ENCODE results near the gene C2orf68. TPM values are rescaled to one million over a fixed set of nuclear protein-coding genes. Genes with fewer than 3 reads are reported as not detected.
"Not testable (repeated sequence)": the region's sequence is repeated elsewhere in the genome, so short reads cannot be mapped to it uniquely, and the experiment has no call there.

The C2orf68 gene
- total and polyA plus RNA-seq, 5 donors from 2014 or later, result 17.4 to 43.9 (median 18.8) TPM

- ATAC-seq (ENCODE audit: low read depth in 2 of 2), result peak; percentile 95 to 97
- H3K36me3 ChIP-seq (ENCODE audit: control insufficient read depth, insufficient read depth, low read length), result peaks cover 9% of the 10 kb centered on the region
These were observed 50.3 kb downstream of the C2orf68 start, which contains the start of gene GGCX for GRCh38 chr2:85561280-85562212. TSS of gene GGCX (minus strand) at chr2:85561493. CDS start at chr2:85561428, 65 bp downstream.

GRCh38 chr2:85560812-85561279, 51.0 kb downstream of the C2orf68 start:
- H3K36me3 Mint-ChIP-seq, result peaks cover 8% of the 10 kb centered on the region
- Histone ChIP-seq H3K9me3 (ENCODE audit: control insufficient read depth in 2 of 2, low read length in 2 of 2) (no peaks in the 10 kb centered on the region), H3K4me1 (ENCODE audit: control insufficient read depth, insufficient read depth, low read length, poor library complexity, severe bottlenecking) (peaks cover 16% of the 10 kb centered on the region), H3K27me3 (ENCODE audit: control insufficient read depth, insufficient read depth, low read length) (no peaks in the 10 kb centered on the region), H3K4me3 (ENCODE audit: low read depth, low read length) (peak overlapping the region; percentile 82), H3K27ac (ENCODE audit: insufficient read depth, low read length, poor library complexity, severe bottlenecking) (peak overlapping the region; percentile 83), H3K36me3 (ENCODE audit: control insufficient read depth, insufficient read depth, low read length) (peaks cover 13% of the 10 kb centered on the region)
- H3K9me3 Mint-ChIP-seq, result peaks cover 0 to 2% (median 0%) of the 10 kb centered on the region in 7 donors
- peak overlapping the region; percentile 92 to 98 (median 96) for H3K4me3 Mint-ChIP-seq
- peaks cover 8 to 40% (median 18%) of the 10 kb centered on the region in 4 donors for H3K4me1 Mint-ChIP-seq
- no peaks in the 10 kb centered on the region for H3K27me3 Mint-ChIP-seq
- ATAC-seq (ENCODE audit: low read depth in 2 of 2) (peak; percentile 3 to 8), DNase-seq (no peak)
- peak overlapping the region; percentile 92 to 96 (median 95) for H3K27ac Mint-ChIP-seq

More at GRCh38 chr2:85561280-85562212, 50.3 kb downstream of the C2orf68 start, which contains the start of gene GGCX:
- peak; percentile 87 to 97 (median 92) for DNase-seq
- H3K4me3 Mint-ChIP-seq, result peak within 1 kb of the TSS; percentile 92 to 98 (median 96)
- Histone ChIP-seq H3K9me3 (ENCODE audit: control insufficient read depth in 2 of 2, low read length in 2 of 2) (no peaks in the 10 kb centered on the region), H3K4me3 (ENCODE audit: low read depth, low read length) (peak within 1 kb of the TSS; percentile 82), H3K4me1 (ENCODE audit: control insufficient read depth, insufficient read depth, low read length, poor library complexity, severe bottlenecking) (peaks cover 16% of the 10 kb centered on the region), H3K27ac (ENCODE audit: insufficient read depth, low read length, poor library complexity, severe bottlenecking) (peak within 1 kb of the TSS; percentile 83), H3K27me3 (ENCODE audit: control insufficient read depth, insufficient read depth, low read length) (no peaks in the 10 kb centered on the region)
- no peaks in the 10 kb centered on the region for H3K27me3 Mint-ChIP-seq
- H3K4me1 Mint-ChIP-seq, result peaks cover 4 to 40% (median 17%) of the 10 kb centered on the region in 4 donors
- peak within 1 kb of the TSS; percentile 95 to 96 (median 96) for H3K27ac Mint-ChIP-seq
- peaks cover 4% of the 10 kb centered on the region for H3K36me3 Mint-ChIP-seq
- peaks cover 0 to 2% (median 0%) of the 10 kb centered on the region in 7 donors for H3K9me3 Mint-ChIP-seq

DNA sequence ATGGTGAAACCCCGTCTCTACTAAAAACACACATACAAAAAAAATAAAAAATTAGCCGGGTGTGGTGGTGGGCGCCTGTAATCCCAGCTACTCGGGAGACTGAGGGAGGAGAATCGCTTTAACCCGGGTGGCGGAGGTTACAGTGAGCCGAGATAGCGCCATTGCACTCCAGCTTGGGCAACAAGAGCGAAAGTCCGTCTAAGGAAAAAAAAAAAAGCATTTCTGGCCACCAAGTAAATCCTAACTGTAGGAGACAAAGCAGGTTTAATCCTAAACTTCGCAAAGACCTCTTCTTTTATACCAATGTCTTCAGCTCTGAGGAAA, 51.5 kb downstream of the C2orf68 start:
- Mint-ChIP-seq H3K36me3 (peaks cover 10% of the 10 kb centered on the region), H3K4me3 (peak overlapping the region; percentile 92 to 98 (median 96)), H3K4me1 (peaks cover 8 to 40% (median 18%) of the 10 kb centered on the region in 4 donors), H3K27ac (peak overlapping the region; percentile 26 to 96 (median 92))
- Histone ChIP-seq H3K4me3 (ENCODE audit: low read depth, low read length) (peak overlapping the region; percentile 82), H3K4me1 (ENCODE audit: control insufficient read depth, insufficient read depth, low read length, poor library complexity, severe bottlenecking) (peaks cover 16% of the 10 kb centered on the region), H3K36me3 (ENCODE audit: control insufficient read depth, insufficient read depth, low read length) (peaks cover 16% of the 10 kb centered on the region)
- not testable (repeated sequence) for H3K27ac ChIP-seq (ENCODE audit: insufficient read depth, low read length, poor library complexity, severe bottlenecking); H3K27me3 Mint-ChIP-seq; ATAC-seq (ENCODE audit: low read depth in 2 of 2); H3K9me3 Mint-ChIP-seq; H3K27me3 ChIP-seq (ENCODE audit: control insufficient read depth, insufficient read depth, low read length); DNase-seq; H3K9me3 ChIP-seq (ENCODE audit: control insufficient read depth in 2 of 2, low read length in 2 of 2)

- H3K27ac Mint-ChIP-seq, result peak overlapping the region in 2 of 3 donors; percentile 42 to 68
- H3K4me3 Mint-ChIP-seq, result peak overlapping the region in 2 of 4 donors; percentile 21 to 56
- H3K4me1 Mint-ChIP-seq, result peaks cover 8 to 40% (median 18%) of the 10 kb centered on the region in 4 donors
- no peaks in the 10 kb centered on the region for H3K27me3 ChIP-seq (ENCODE audit: control insufficient read depth, insufficient read depth, low read length)
- no peaks in the 10 kb centered on the region for H3K27me3 Mint-ChIP-seq
- peaks cover 28% of the 10 kb centered on the region for H3K36me3 ChIP-seq (ENCODE audit: control insufficient read depth, insufficient read depth, low read length)
- H3K36me3 Mint-ChIP-seq, result peaks cover 14% of the 10 kb centered on the region
- no peak overlapping the region for H3K4me3 ChIP-seq (ENCODE audit: low read depth, low read length)
- no peaks in the 10 kb centered on the region for H3K9me3 ChIP-seq (ENCODE audit: control insufficient read depth in 2 of 2, low read length in 2 of 2)
- peaks cover 0 to 2% (median 0%) of the 10 kb centered on the region in 7 donors for H3K9me3 Mint-ChIP-seq
- no peak for ATAC-seq (ENCODE audit: low read depth in 2 of 2)
- no peak overlapping the region for H3K27ac ChIP-seq (ENCODE audit: insufficient read depth, low read length, poor library complexity, severe bottlenecking)
- DNase-seq, result no peak
- H3K4me1 ChIP-seq (ENCODE audit: control insufficient read depth, insufficient read depth, low read length, poor library complexity, severe bottlenecking), result peaks cover 16% of the 10 kb centered on the region
These were observed 53.7 kb downstream of the C2orf68 start for GRCh38 chr2:85558160-85558559.

DNA sequence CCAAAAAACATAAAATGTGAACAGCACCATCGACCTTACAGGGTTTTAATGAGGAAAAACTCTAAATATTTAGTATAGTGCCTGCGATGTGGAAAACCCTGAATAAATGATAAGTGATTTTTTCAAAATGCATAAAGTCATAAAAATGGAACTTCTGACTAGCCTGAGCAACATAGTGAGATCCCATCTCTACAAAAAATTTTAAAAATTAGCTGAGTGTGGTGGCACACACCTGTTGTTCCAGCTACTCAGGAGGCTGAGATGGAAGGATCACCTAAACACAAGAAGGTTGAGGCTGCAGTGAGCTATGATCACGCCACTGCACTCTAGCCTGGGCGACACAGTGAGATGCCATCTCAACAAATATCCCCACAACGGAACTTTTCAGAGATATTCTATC, 54.7 kb downstream of the C2orf68 start:
- Mint-ChIP-seq H3K27ac (no peak overlapping the region), H3K4me1 (peaks cover 8 to 38% (median 20%) of the 10 kb centered on the region in 4 donors), H3K36me3 (peaks cover 19% of the 10 kb centered on the region), H3K9me3 (peaks cover 0 to 2% (median 0%) of the 10 kb centered on the region in 7 donors), H3K27me3 (no peaks in the 10 kb centered on the region), H3K4me3 (no peak overlapping the region)
- Histone ChIP-seq H3K9me3 (ENCODE audit: control insufficient read depth in 2 of 2, low read length in 2 of 2) (no peaks in the 10 kb centered on the region), H3K27ac (ENCODE audit: insufficient read depth, low read length, poor library complexity, severe bottlenecking) (no peak overlapping the region), H3K36me3 (ENCODE audit: control insufficient read depth, insufficient read depth, low read length) (peaks cover 33% of the 10 kb centered on the region), H3K27me3 (ENCODE audit: control insufficient read depth, insufficient read depth, low read length) (no peaks in the 10 kb centered on the region), H3K4me1 (ENCODE audit: control insufficient read depth, insufficient read depth, low read length, poor library complexity, severe bottlenecking) (peaks cover 14% of the 10 kb centered on the region), H3K4me3 (ENCODE audit: low read depth, low read length) (no peak overlapping the region)
- ATAC-seq (ENCODE audit: low read depth in 2 of 2), result no peak
- no peak for DNase-seq

Other genes with a start within 250 kb of the C2orf68 start
- gene CAPG, start 201.7 kb downstream of the C2orf68 start, total RNA-seq, result 44.5 TPM
- 10 to 100 TPM; 19.9 to 74.7 (median 44.6) TPM for gene CAPG, start 201.7 kb downstream of the C2orf68 start, polyA plus RNA-seq
- 0.25 TPM for gene SH2D6, start 193.4 kb downstream of the C2orf68 start, total RNA-seq
- gene SH2D6, start 193.4 kb downstream of the C2orf68 start, polyA plus RNA-seq, result not detected
- gene MAT2A, start 72.9 kb downstream of the C2orf68 start, total RNA-seq, result 137 TPM
- 100 to 1,000 TPM in 3 of 4 donors, 10 to 100 TPM in 1; 82.2 to 141 (median 108) TPM for gene MAT2A, start 72.9 kb downstream of the C2orf68 start, polyA plus RNA-seq
- 20.0 TPM for gene GGCX, start 50.6 kb downstream of the C2orf68 start, total RNA-seq
- 10 to 100 TPM; 16.7 to 28.1 (median 17.7) TPM for gene GGCX, start 50.6 kb downstream of the C2orf68 start, polyA plus RNA-seq
- gene VAMP8, start 34.5 kb downstream of the C2orf68 start, total RNA-seq, result 105 TPM
- gene VAMP8, start 34.5 kb downstream of the C2orf68 start, polyA plus RNA-seq, result 100 to 1,000 TPM; 393 to 484 (median 437) TPM
- 54.8 TPM for gene VAMP5, start 27.6 kb downstream of the C2orf68 start, total RNA-seq
- gene VAMP5, start 27.6 kb downstream of the C2orf68 start, polyA plus RNA-seq, result 100 to 1,000 TPM; 155 to 215 (median 185) TPM
- 47.0 TPM for gene RNF181, start 16.3 kb downstream of the C2orf68 start, total RNA-seq
- 100 to 1,000 TPM; 233 to 297 (median 251) TPM for gene RNF181, start 16.3 kb downstream of the C2orf68 start, polyA plus RNA-seq
- gene TMEM150A, start 9.4 kb downstream of the C2orf68 start, total RNA-seq, result 4.9 TPM
- gene TMEM150A, start 9.4 kb downstream of the C2orf68 start, polyA plus RNA-seq, result 10 to 100 TPM in 1 of 4 donors, 1 to 10 TPM in 3; 8.0 to 11.3 (median 9.1) TPM
- 62.6 TPM for gene USP39, start 4.1 kb upstream of the C2orf68 start, total RNA-seq
- gene USP39, start 4.1 kb upstream of the C2orf68 start, polyA plus RNA-seq, result 10 to 100 TPM; 67.1 to 86.0 (median 74.0) TPM
- gene SFTPB, start 56.1 kb upstream of the C2orf68 start, total RNA-seq, result not detected
- not detected for gene SFTPB, start 56.1 kb upstream of the C2orf68 start, polyA plus RNA-seq
- gene GNLY, start 82.3 kb upstream of the C2orf68 start, total RNA-seq, result 2.4 TPM
- 10 to 100 TPM in 1 of 4 donors, 1 to 10 TPM in 3; 6.4 to 10.9 (median 9.2) TPM for gene GNLY, start 82.3 kb upstream of the C2orf68 start, polyA plus RNA-seq
- not detected for gene ATOH8, start 141.9 kb upstream of the C2orf68 start, total RNA-seq
- not detected for gene ATOH8, start 141.9 kb upstream of the C2orf68 start, polyA plus RNA-seq